Stimulated activated CD4-positive, alpha-beta T cell treated with anti-CD3 and anti-CD28 coated beads, Interleukin-2, amount 100 ng/mL, for 4 hours (primary cell): Measurements from ENCODE around the gene MCEE.
A peak's percentile ranks its signal among the peaks of the same experiment; 100 is the strongest.
"Not testable (repeated sequence)": the region's sequence is repeated elsewhere in the genome, so short reads cannot be mapped to it uniquely, and the experiment has no call there.

ENCODE experiments used
- DNase-seq: peaks from one replicate; pipeline ENCODE4 v3.0.0-alpha.2; 2020; ENCODE audit warnings: low read depth

The MCEE gene

GRCh38 chr2:71130152-71130904 lies at the start of gene MCEE, which contains the start of gene MPHOSPH10:
TSS of gene MCEE (minus strand) at chr2:71130229. CDS start at chr2:71130219, 10 bp downstream.
TSS of gene MPHOSPH10 (plus strand) at chr2:71130634. CDS start at chr2:71130666, 32 bp downstream.
- DNase-seq: peak; percentile 81

- DNase-seq: not testable (repeated sequence)
Observed at GRCh38 chr2:71178836-71179235, 48.8 kb upstream of the MCEE start.

- no peak for DNase-seq
Observed at GRCh38 chr2:71174207-71174606, 44.2 kb upstream of the MCEE start.

- no peak for DNase-seq
Observed at GRCh38 chr2:71173096-71173495, 43.1 kb upstream of the MCEE start.

GRCh38 chr2:71166812-71167211 lies 36.8 kb upstream of the MCEE start:
- no peak for DNase-seq

- DNase-seq: peak; percentile 32
Observed at GRCh38 chr2:71157124-71157793, 27.2 kb upstream of the MCEE start.

- DNase-seq: no peak
Observed at GRCh38 chr2:71156573-71156972, 26.5 kb upstream of the MCEE start.

GRCh38 chr2:71155846-71156245 lies 25.8 kb upstream of the MCEE start:
- DNase-seq: no peak

GRCh38 chr2:71154798-71155197 lies 24.8 kb upstream of the MCEE start:
- no peak for DNase-seq

- DNase-seq: no peak
Observed at GRCh38 chr2:71154279-71154678, 24.2 kb upstream of the MCEE start.

GRCh38 chr2:71153585-71154224 lies 23.7 kb upstream of the MCEE start:
- no peak for DNase-seq

- DNase-seq: no peak
Observed at GRCh38 chr2:71151620-71152019, 21.6 kb upstream of the MCEE start.

GRCh38 chr2:71150082-71150816 lies 20.2 kb upstream of the MCEE start:
- DNase-seq: no peak

- no peak for DNase-seq
Observed at GRCh38 chr2:71148506-71149063, 18.6 kb upstream of the MCEE start.

GRCh38 chr2:71143782-71144181 lies 13.8 kb upstream of the MCEE start:
- no peak for DNase-seq

- no peak for DNase-seq
Observed at GRCh38 chr2:71136174-71136573, 6.1 kb upstream of the MCEE start.

GRCh38 chr2:71133603-71134002 lies 3.6 kb upstream of the MCEE start:
- no peak for DNase-seq

- not testable (repeated sequence) for DNase-seq
Observed at GRCh38 chr2:71131387-71132166, 1.5 kb upstream of the MCEE start.

GRCh38 chr2:71130905-71131244 lies 846 bp upstream of the MCEE start:
- no peak for DNase-seq

GRCh38 chr2:71129902-71130151 lies 202 bp downstream of the MCEE start:
- no peak for DNase-seq

GRCh38 chr2:71129114-71129901 lies 721 bp downstream of the MCEE start:
- DNase-seq: no peak
